Esophagus squamous epithelium (tissue), 5 donors: ENCODE measurements around the gene OR4E1. TPM values are rescaled to one million over a fixed set of nuclear protein-coding genes. Genes with fewer than 3 reads are reported as not detected.
"Not testable (repeated sequence)": the region's sequence is repeated elsewhere in the genome, so short reads cannot be mapped to it uniquely, and the experiment has no call there.

ENCODE experiments used
- DNase-seq: peaks from one replicate; lab custom pipeline; 2025; lab: John Stamatoyannopoulos, UW
- H3K27ac ChIP-seq, 4 donors: fragments of 200-600 bp; sonication (generic); one replicate each; pipeline ENCODE4 v1.5.1; 2016 to 2019; ENCODE audit warnings: mild to moderate bottlenecking in 1 of 4
- H3K27me3 ChIP-seq, 4 donors: fragments of 200-600 bp; sonication (generic); 1 replicate in 3 of 4; 2 replicates in 1 of 4; pipeline versions ENCODE4 v1.5.1 to v1.6.0; 2017 to 2021; ENCODE audit warnings: antibody characterized with exemption in 1 of 4
- H3K36me3 ChIP-seq, 3 donors: fragments of 200-600 bp; sonication (generic); one replicate each; pipeline ENCODE4 v1.5.1; 2016 to 2019
- H3K4me1 ChIP-seq, 3 donors: fragments of 200-600 bp; sonication (generic); one replicate each; pipeline ENCODE4 v1.5.1; 2017 to 2019
- H3K4me3 ChIP-seq, 4 donors: fragments of 200-600 bp; sonication (generic); 1 replicate in 3 of 4; 2 replicates in 1 of 4; pipeline ENCODE4 v1.5.1; 2016 to 2019; ENCODE audit warnings: mild to moderate bottlenecking in 2 of 4, moderate library complexity in 1 of 4
- H3K9me3 ChIP-seq, 3 donors: fragments of 200-600 bp; sonication (generic); one replicate each; pipeline ENCODE4 v1.5.1; 2016 to 2019
- CTCF ChIP-seq, 6 experiments: fragments of 450-650 bp in 4 of 6; fragments of 200-600 bp in 2 of 6; sonication (generic) in 2 of 6; IDR thresholded peaks; one replicate each; pipeline ENCODE4 v1.5.1; 2016 to 2019; ENCODE audit warnings: antibody characterized with exemption in 6 of 6, mild to moderate bottlenecking in 4 of 6, moderate library complexity in 4 of 6
- POLR2A ChIP-seq, 4 donors: fragments of 450-650 bp; IDR thresholded peaks; one replicate each; pipeline ENCODE4 v1.6.1; 2017; ENCODE audit warnings: antibody characterized with exemption in 4 of 4, mild to moderate bottlenecking in 4 of 4, moderate library complexity in 3 of 4
- WGBS, 2 donors: methylation state at CpG; one replicate each; pipeline ENCODE4 v1.1.5; 2018; 5-methylcytosine and 5-hydroxymethylcytosine counted together
- intact Hi-C: fragments of 100-400 bp; cut with DNase I; formaldehyde crosslinking; loops from one replicate; pipeline ENCODE4 v1.15.0; 2022
- total RNA-seq, 4 donors: library from RNA; depleted of rRNA; stranded (reverse); fragments of >200 nt; gene quantifications; one replicate each; pipeline ENCODE4 v1.1.0, GENCODE V29; 2016
- donor health status: DM: yes; HTN: yes; CAD: no.

Gene OR4E1
- total RNA-seq, 4 donors from 2014 or later = not detected

DNA sequence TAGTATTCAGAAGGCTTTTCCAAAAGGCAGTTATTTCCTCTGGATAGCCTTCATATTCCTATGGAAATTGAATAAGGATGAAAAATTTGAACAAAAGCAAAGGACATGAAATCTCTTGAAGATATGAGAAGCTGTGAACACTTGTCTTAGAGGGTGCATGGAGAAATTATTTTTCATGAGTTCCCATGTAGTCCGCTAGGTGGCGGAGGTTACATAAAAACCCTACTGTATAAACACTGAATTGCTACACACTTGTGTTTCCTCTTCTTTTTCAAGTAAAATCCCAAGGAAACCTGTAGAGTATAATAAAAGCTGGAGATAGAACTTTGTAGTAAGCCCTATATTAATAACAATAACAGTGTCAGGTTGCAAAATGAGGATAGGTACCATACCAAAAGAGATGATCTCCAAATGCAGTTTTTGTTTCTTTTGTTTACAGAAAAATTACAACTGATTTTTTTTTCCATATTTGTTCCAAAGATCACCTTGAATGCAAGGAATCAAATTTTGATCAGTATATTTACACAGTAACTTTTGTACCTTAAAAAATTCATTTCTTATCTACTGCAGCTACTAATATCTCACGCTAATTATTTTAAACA, 37.8 kb upstream of the OR4E1 start:
- intact Hi-C loops = no loop called here
- H3K4me3 ChIP-seq = no peak overlapping the region
- no peak overlapping the region for H3K27ac ChIP-seq
- TF ChIP-seq POLR2A (IDR thresholded peaks at IDR 0.05) (no peak), CTCF (IDR thresholded peaks at IDR 0.05) (peak in 5 of 6 experiments; percentile 20 to 63 (median 53))
- H3K9me3 ChIP-seq = no peaks in the 10 kb centered on the region
- H3K4me1 ChIP-seq = no peaks in the 10 kb centered on the region
- no peak for DNase-seq
- H3K27me3 ChIP-seq = no peaks in the 10 kb centered on the region
- 29 to 34% methylated on average over 3 of the region's 3 CpGs for WGBS, 2 donors
- H3K36me3 ChIP-seq = no peaks in the 10 kb centered on the region

- no peak overlapping the region for H3K27ac ChIP-seq
- no peak for TF ChIP-seq CTCF (IDR thresholded peaks at IDR 0.05)
- no peaks in the 10 kb centered on the region for H3K36me3 ChIP-seq
- H3K9me3 ChIP-seq = no peaks in the 10 kb centered on the region
- DNase-seq = no peak
- no peaks in the 10 kb centered on the region for H3K4me1 ChIP-seq
- intact Hi-C loops = no loop called here
- no peak overlapping the region for H3K4me3 ChIP-seq
- H3K27me3 ChIP-seq = no peaks in the 10 kb centered on the region
Measured at GRCh38 chr14:21704338-21704737, 30.7 kb upstream of the OR4E1 start.

- intact Hi-C loops = no loop called here
- Histone ChIP-seq H3K27ac (no peak overlapping the region), H3K27me3 (no peaks in the 10 kb centered on the region), H3K4me1 (no peaks in the 10 kb centered on the region), H3K4me3 (no peak overlapping the region), H3K36me3 (no peaks in the 10 kb centered on the region), H3K9me3 (no peaks in the 10 kb centered on the region)
- TF ChIP-seq CTCF (IDR thresholded peaks at IDR 0.05) (no peak), POLR2A (IDR thresholded peaks at IDR 0.05) (no peak)
- WGBS, 2 donors = 56 to 75% methylated on average over 2 of the region's 2 CpGs
- no peak for DNase-seq
Measured at GRCh38 chr14:21703357-21704326, 30.0 kb upstream of the OR4E1 start.

- WGBS, 2 donors = 59 to 74% methylated on average over 2 of the region's 2 CpGs
- Histone ChIP-seq H3K9me3 (no peaks in the 10 kb centered on the region), H3K27ac (no peak overlapping the region), H3K36me3 (no peaks in the 10 kb centered on the region), H3K27me3 (no peaks in the 10 kb centered on the region), H3K4me1 (no peaks in the 10 kb centered on the region), H3K4me3 (no peak overlapping the region)
- intact Hi-C loops = no loop called here
- no peak for DNase-seq
- TF ChIP-seq CTCF (IDR thresholded peaks at IDR 0.05) = no peak
- no peak for TF ChIP-seq POLR2A (IDR thresholded peaks at IDR 0.05)
Measured at GRCh38 chr14:21702316-21702715, 28.7 kb upstream of the OR4E1 start.

DNA sequence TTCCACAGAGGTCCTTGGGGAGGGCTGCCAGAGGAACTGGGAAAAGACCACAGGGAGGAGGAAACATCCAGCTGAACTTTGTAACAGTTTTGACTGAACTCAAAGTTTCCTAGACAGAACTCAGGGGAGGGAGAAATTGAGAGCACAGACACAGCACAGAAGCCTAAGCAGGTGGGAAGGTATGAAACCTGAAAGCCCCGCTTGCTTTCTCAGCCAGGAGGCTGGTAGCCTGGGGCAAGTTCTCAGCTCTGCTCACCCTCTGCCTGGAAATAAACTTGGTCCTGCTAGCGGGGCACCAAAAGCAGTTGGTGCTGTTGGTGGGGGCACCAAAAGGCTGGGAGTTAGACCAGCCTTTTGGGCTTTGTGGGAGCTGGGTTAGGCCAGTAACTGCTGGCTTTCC, 25.9 kb upstream of the OR4E1 start:
- intact Hi-C loops = no loop called here
- Histone ChIP-seq H3K27me3 (no peaks in the 10 kb centered on the region), H3K4me3 (no peak overlapping the region), H3K9me3 (no peaks in the 10 kb centered on the region), H3K27ac (no peak overlapping the region), H3K36me3 (no peaks in the 10 kb centered on the region), H3K4me1 (no peaks in the 10 kb centered on the region)
- no peak for DNase-seq
- 58 to 65% methylated on average over 2 of the region's 2 CpGs for WGBS, 2 donors
- no peak for TF ChIP-seq CTCF (IDR thresholded peaks at IDR 0.05)
- TF ChIP-seq POLR2A (IDR thresholded peaks at IDR 0.05) = no peak

DNA sequence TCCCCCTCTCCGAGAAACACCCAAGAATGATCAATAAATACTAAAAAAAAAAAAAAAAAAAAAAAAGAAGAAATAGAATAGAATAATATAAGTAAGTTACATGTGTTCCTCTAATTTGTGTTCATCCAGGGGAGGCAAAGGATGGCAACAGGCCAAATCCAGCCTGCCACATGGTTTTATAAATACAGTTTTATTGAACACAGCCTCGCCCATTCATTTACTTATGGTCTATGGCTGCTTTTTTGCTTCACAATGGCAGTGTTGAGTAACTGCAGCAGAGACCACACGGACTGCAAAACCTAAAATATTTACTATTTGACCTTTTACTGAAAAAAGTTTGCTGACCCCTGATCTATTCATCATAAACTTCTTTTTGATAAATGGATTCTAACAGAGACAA, 24.9 kb upstream of the OR4E1 start:
- H3K27ac ChIP-seq, H3K4me1 ChIP-seq, H3K27me3 ChIP-seq, DNase-seq, H3K9me3 ChIP-seq, H3K4me3 ChIP-seq, intact Hi-C loops, H3K36me3 ChIP-seq: not testable (repeated sequence)
- WGBS, 2 donors = 18 to 33% methylated on average over 1 to 2 of the region's 3 CpGs

GRCh38 chr14:21697662-21698061, 24.0 kb upstream of the OR4E1 start:
- intact Hi-C loops, H3K4me1 ChIP-seq, DNase-seq, H3K9me3 ChIP-seq, H3K4me3 ChIP-seq, H3K27me3 ChIP-seq, H3K36me3 ChIP-seq, H3K27ac ChIP-seq: not testable (repeated sequence)
- WGBS, 2 donors = no CpG with 5 or more reads among the region's 33 CpGs
